ENCODE results near the gene GPRC5A.

GPRC5A gene

GRCh38 chr12:12891080-12891880, at the start of gene GPRC5A (continued):
- TF ChIP-seq REST (tag by site-specific recombination; IDR thresholded peaks at IDR 0.05) (peak; percentile 98), ZSCAN23 (tag by site-specific recombination; IDR thresholded peaks at IDR 0.05) (peak; percentile 17), GLI2 (tag by site-specific recombination; IDR thresholded peaks at IDR 0.05; ENCODE audit: borderline replicate concordance, low read depth) (no peak; the same call in 1 of the 2 replicates), ZNF248 (tag by site-specific recombination; IDR thresholded peaks at IDR 0.05) (no peak), ZNF335 (tag by site-specific recombination; conservative IDR thresholded peaks at IDR 0.05) (peak; percentile 93), ZNF513 (tag by site-specific recombination; IDR thresholded peaks at IDR 0.05) (no peak), ZNF785 (tag by site-specific recombination; IDR thresholded peaks at IDR 0.05) (no peak), SP2 (tag by site-specific recombination; IDR thresholded peaks at IDR 0.05) (peak; percentile 89), HIC1 (tag by site-specific recombination; IDR thresholded peaks at IDR 0.05) (peak; percentile 89), ZNF175 (tag by site-specific recombination; IDR thresholded peaks at IDR 0.05) (no peak), ZNF184 (tag by site-specific recombination; IDR thresholded peaks at IDR 0.05) (no peak), ZBTB48 (tag by site-specific recombination; IDR thresholded peaks at IDR 0.05) (0 out of 2 replicates have a peak, but pooled peaks have one; percentile 32), ZNF24 (tag by site-specific recombination; IDR thresholded peaks at IDR 0.05) (peak; percentile 91), ZNF274 (IDR thresholded peaks at IDR 0.05; ENCODE audit: low read length) (no peak), ZNF274 (tag by site-specific recombination; IDR thresholded peaks at IDR 0.05; ENCODE audit: borderline replicate concordance) (no peak), TSHZ1 (tag by site-specific recombination; IDR thresholded peaks at IDR 0.05; ENCODE audit: borderline replicate concordance) (peak; percentile 17; the same call in 1 of the 2 replicates), ZNF629 (tag by site-specific recombination; IDR thresholded peaks at IDR 0.05) (peak; percentile 99), ZNF2 (tag by site-specific recombination; IDR thresholded peaks at IDR 0.05) (0 out of 2 replicates have a peak, but pooled peaks have one; percentile 45), GLIS1 (tag by site-specific recombination; IDR thresholded peaks at IDR 0.05) (peak; percentile 97), ZNF660 (tag by site-specific recombination; IDR thresholded peaks at IDR 0.05) (no peak; the same call in none of the 2 replicates), ZNF148 (tag by site-specific recombination; IDR thresholded peaks at IDR 0.05; ENCODE audit: borderline replicate concordance) (no peak), ZNF266 (tag by site-specific recombination; IDR thresholded peaks at IDR 0.05; ENCODE audit: low read depth) (no peak), ZSCAN16 (tag by site-specific recombination; IDR thresholded peaks at IDR 0.05) (no peak), ZNF561 (tag by site-specific recombination; IDR thresholded peaks at IDR 0.05; ENCODE audit: borderline replicate concordance) (peak; percentile 65; the same call in 1 of the 2 replicates), ZNF610 (tag by site-specific recombination; IDR thresholded peaks at IDR 0.05; ENCODE audit: borderline replicate concordance) (peak; percentile 21; the same call in 1 of the 2 replicates), ZNF555 (tag by site-specific recombination; conservative IDR thresholded peaks at IDR 0.05) (no peak)

Data from HEK293 (cell line).